ENCODE results near the gene OR2A14. TPM values are rescaled to one million over a fixed set of nuclear protein-coding genes. Genes with fewer than 3 reads are reported as not detected.

Gene OR2A14
- polyA plus RNA-seq, 1 experiment, result not detected

- no peak for DNase-seq (ENCODE audit: low read depth, low spot score)
- TF ChIP-seq, protein P1, sequence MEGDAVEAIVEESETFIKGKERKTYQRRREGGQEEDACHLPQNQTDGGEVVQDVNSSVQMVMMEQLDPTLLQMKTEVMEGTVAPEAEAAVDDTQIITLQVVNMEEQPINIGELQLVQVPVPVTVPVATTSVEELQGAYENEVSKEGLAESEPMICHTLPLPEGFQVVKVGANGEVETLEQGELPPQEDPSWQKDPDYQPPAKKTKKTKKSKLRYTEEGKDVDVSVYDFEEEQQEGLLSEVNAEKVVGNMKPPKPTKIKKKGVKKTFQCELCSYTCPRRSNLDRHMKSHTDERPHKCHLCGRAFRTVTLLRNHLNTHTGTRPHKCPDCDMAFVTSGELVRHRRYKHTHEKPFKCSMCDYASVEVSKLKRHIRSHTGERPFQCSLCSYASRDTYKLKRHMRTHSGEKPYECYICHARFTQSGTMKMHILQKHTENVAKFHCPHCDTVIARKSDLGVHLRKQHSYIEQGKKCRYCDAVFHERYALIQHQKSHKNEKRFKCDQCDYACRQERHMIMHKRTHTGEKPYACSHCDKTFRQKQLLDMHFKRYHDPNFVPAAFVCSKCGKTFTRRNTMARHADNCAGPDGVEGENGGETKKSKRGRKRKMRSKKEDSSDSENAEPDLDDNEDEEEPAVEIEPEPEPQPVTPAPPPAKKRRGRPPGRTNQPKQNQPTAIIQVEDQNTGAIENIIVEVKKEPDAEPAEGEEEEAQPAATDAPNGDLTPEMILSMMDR (IDR thresholded peaks at IDR 0.05; ENCODE audit: low read depth, low read length), result no peak
- POLR2A ChIA-PET, result no interaction called here
- CTCF ChIA-PET, result no interaction called here
- Histone ChIP-seq H3K9me3 (ENCODE audit: control insufficient read depth, insufficient read depth, low read length) (no peaks in the 10 kb centered on the region), H3K27ac (ENCODE audit: low read depth, low read length) (no peak overlapping the region), H3K27me3 (ENCODE audit: control insufficient read depth, insufficient read depth, low read length) (no peaks in the 10 kb centered on the region), H3K4me3 (ENCODE audit: low read depth, low read length) (no peak overlapping the region)
These were observed 7.8 kb downstream of the OR2A14 start for GRCh38 chr7:144130730-144131129.

DNA sequence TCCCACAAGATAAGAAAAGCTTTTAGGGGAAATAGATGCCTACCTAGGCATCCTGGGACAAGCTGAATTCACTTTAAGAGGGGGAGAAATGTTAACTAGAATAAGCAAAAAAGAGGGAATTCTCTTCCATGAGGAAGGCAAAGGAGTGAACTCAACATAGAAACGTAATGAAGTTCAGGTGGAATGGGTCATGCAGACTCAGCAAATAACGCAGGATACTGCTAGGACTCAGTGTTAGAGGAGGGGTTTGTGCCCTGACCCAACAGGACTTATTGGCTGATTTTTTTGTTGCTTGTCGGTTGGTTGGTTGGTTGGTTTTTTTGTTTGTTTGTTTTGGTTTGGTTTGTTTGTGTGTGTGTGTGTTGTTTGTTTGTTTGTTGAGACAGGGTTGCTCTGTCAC, 9.3 kb downstream of the OR2A14 start:
- TF ChIP-seq, protein P1 (IDR thresholded peaks at IDR 0.05; ENCODE audit: low read depth, low read length), result no peak
- H3K27me3 ChIP-seq (ENCODE audit: control insufficient read depth, insufficient read depth, low read length), result no peaks in the 10 kb centered on the region
- H3K4me3 ChIP-seq (ENCODE audit: low read depth, low read length), result no peak overlapping the region
- POLR2A ChIA-PET, result no interaction called here
- H3K9me3 ChIP-seq (ENCODE audit: control insufficient read depth, insufficient read depth, low read length), result no peaks in the 10 kb centered on the region
- no peak overlapping the region for H3K27ac ChIP-seq (ENCODE audit: low read depth, low read length)
- DNase-seq (ENCODE audit: low read depth, low spot score), result no peak
- CTCF ChIA-PET, result no interaction called here

DNA sequence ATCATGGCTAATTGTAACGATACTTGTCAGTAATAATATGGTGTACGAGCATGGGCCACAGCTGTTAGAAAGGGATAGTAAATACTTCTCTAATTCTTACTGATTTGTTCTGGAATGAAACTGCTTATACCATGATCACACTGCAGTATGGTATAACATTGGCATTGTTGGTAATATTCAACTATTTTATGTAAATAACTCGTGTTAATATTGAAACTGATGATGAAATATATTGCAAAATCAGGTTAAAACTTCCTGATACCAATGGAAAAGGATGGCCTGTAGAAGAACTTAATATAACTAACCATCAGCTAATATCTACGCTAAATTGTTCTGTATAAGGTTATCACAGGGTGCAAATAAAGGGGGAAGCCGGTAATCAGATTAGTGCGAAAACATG, 10.3 kb downstream of the OR2A14 start:
- ChIA-PET POLR2A (no interaction called here), CTCF (no interaction called here)
- DNase-seq (ENCODE audit: low read depth, low spot score), result no peak
- TF ChIP-seq, protein P1 (IDR thresholded peaks at IDR 0.05; ENCODE audit: low read depth, low read length), result no peak
- Histone ChIP-seq H3K27me3 (ENCODE audit: control insufficient read depth, insufficient read depth, low read length) (no peaks in the 10 kb centered on the region), H3K4me3 (ENCODE audit: low read depth, low read length) (no peak overlapping the region), H3K27ac (ENCODE audit: low read depth, low read length) (no peak overlapping the region), H3K9me3 (ENCODE audit: control insufficient read depth, insufficient read depth, low read length) (no peaks in the 10 kb centered on the region)

DNA sequence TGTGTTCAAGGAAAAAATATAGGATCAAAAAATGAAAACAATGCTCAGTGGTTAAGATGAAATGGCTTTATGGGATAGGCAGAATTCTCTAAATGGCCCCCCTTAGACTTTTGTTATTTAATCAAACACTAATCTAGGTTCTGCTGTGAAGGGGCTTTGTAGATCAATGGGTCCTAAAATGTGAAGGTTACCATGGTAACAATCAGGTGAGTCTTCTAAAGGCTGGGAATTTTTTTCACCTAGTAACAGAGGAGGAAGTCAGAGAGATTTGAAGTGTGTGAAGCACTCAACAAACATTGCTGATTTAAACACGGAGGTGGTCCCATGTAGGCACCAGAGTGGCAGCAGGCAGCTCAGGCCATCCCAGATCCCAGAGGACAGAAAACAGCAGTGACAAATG, 11.1 kb downstream of the OR2A14 start:
- CTCF ChIA-PET, result no interaction called here
- no peak for DNase-seq (ENCODE audit: low read depth, low spot score)
- Histone ChIP-seq H3K9me3 (ENCODE audit: control insufficient read depth, insufficient read depth, low read length) (no peaks in the 10 kb centered on the region), H3K27me3 (ENCODE audit: control insufficient read depth, insufficient read depth, low read length) (no peaks in the 10 kb centered on the region), H3K27ac (ENCODE audit: low read depth, low read length) (no peak overlapping the region), H3K4me3 (ENCODE audit: low read depth, low read length) (no peak overlapping the region)
- POLR2A ChIA-PET, result no interaction called here
- TF ChIP-seq, protein P1 (IDR thresholded peaks at IDR 0.05; ENCODE audit: low read depth, low read length), result no peak

GRCh38 chr7:144137501-144137900, 14.5 kb downstream of the OR2A14 start:
- no peak for DNase-seq (ENCODE audit: low read depth, low spot score)
- TF ChIP-seq, protein P1 (IDR thresholded peaks at IDR 0.05; ENCODE audit: low read depth, low read length), result no peak
- H3K9me3 ChIP-seq (ENCODE audit: control insufficient read depth, insufficient read depth, low read length), result no peaks in the 10 kb centered on the region
- no peak overlapping the region for H3K4me3 ChIP-seq (ENCODE audit: low read depth, low read length)
- ChIA-PET POLR2A (no interaction called here), CTCF (no interaction called here)
- no peaks in the 10 kb centered on the region for H3K27me3 ChIP-seq (ENCODE audit: control insufficient read depth, insufficient read depth, low read length)
- no peak overlapping the region for H3K27ac ChIP-seq (ENCODE audit: low read depth, low read length)
